Epithelial cell of esophagus (primary cell): Measurements from ENCODE around the gene RMND5B.

ENCODE experiments used
- DNase-seq: peaks from one replicate; pipeline ENCODE4 v3.0.0; 2010; ENCODE audit warnings: low read depth
- H3K4me3 ChIP-seq: 2 replicates; pipeline ENCODE4 v1.5.1; 2011; ENCODE audit warnings: mild to moderate bottlenecking, low read length, control low read depth
- CTCF ChIP-seq: IDR thresholded peaks from 2 replicates; pipeline ENCODE4 v1.5.1; 2011; ENCODE audit warnings: low read depth, mild to moderate bottlenecking, low read length, control low read depth, inconsistent platforms; ENCODE audit not compliant: insufficient read depth; ENCODE audit errors: missing control alignments

RMND5B gene

GRCh38 chr5:178117923-178118701, 12.7 kb upstream of the RMND5B start:
- no peak overlapping the region for H3K4me3 ChIP-seq
- no peak for DNase-seq
- TF ChIP-seq CTCF: no peak

GRCh38 chr5:178119915-178120606, 10.8 kb upstream of the RMND5B start:
- H3K4me3 ChIP-seq: no peak overlapping the region
- no peak for DNase-seq
- no peak for TF ChIP-seq CTCF

GRCh38 chr5:178120607-178121357, 10.0 kb upstream of the RMND5B start:
- peak; percentile 59 for TF ChIP-seq CTCF

GRCh38 chr5:178121391-178122276, 9.2 kb upstream of the RMND5B start:
- DNase-seq: no peak
- TF ChIP-seq CTCF: no peak
- no peak overlapping the region for H3K4me3 ChIP-seq

More at GRCh38 chr5:178120607-178121357, 10.0 kb upstream of the RMND5B start:
- no peak overlapping the region for H3K4me3 ChIP-seq
- DNase-seq: peak; percentile 75

- no peak for DNase-seq
- TF ChIP-seq CTCF: no peak
- no peak overlapping the region for H3K4me3 ChIP-seq
These were observed 8.5 kb upstream of the RMND5B start for GRCh38 chr5:178122346-178122745.
